ENCODE measurements around the gene CLDN4. TPM values are rescaled to one million over a fixed set of nuclear protein-coding genes. Genes with fewer than 3 reads are reported as not detected.
A peak's percentile ranks its signal among the peaks of the same experiment; 100 is the strongest.
"Not testable (repeated sequence)": the region's sequence is repeated elsewhere in the genome, so short reads cannot be mapped to it uniquely, and the experiment has no call there.

The CLDN4 gene
- total RNA-seq (under 1 TPM in 2 of 10 donors, not detected in 8; 0.14 to 0.30 TPM), polyA plus RNA-seq (under 1 TPM in 1 of 2 donors, not detected in 1; 0.03 TPM)
- long read RNA-seq, donor 1, result 0 reads
- long read RNA-seq, donor 2, result 0 reads
- long read RNA-seq, donor 3, result 0 reads

DNA sequence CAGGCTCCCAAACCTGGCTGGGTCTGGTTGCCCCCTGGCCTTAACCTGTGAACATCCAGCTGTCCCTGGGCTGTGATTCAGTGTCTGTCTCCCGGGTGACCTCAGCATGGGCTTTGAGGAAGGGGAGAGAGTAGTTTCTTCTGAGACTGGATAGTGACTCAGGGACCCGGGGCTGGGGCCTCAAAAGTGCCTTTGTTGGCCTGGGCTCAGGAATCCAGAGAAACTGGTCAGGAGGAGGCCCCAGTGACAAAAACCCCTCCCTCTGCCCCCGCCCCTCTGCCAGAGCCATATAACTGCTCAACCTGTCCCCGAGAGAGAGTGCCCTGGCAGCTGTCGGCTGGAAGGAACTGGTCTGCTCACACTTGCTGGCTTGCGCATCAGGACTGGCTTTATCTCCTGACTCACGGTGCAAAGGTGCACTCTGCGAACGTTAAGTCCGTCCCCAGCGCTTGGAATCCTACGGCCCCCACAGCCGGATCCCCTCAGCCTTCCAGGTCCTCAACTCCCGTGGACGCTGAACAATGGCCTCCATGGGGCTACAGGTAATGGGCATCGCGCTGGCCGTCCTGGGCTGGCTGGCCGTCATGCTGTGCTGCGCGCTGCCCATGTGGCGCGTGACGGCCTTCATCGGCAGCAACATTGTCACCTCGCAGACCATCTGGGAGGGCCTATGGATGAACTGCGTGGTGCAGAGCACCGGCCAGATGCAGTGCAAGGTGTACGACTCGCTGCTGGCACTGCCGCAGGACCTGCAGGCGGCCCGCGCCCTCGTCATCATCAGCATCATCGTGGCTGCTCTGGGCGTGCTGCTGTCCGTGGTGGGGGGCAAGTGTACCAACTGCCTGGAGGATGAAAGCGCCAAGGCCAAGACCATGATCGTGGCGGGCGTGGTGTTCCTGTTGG lies at the start of gene CLDN4:
TSS of gene CLDN4 (plus strand) at position 316 of the 903 bp plus-strand sequence. CDS start at position 522, 206 bp downstream.
- H3K4me3 ChIP-seq, result no peak within 1 kb of the TSS
- H3K27ac ChIP-seq, result no peak within 1 kb of the TSS

GRCh38 chr7:73786588-73786987 lies 44.2 kb upstream of the CLDN4 start:
- H3K4me1 ChIP-seq, result no peaks in the 10 kb centered on the region
- H3K27ac ChIP-seq, result no peak overlapping the region
- peaks cover 0 to 7% (median 0%) of the 10 kb centered on the region in 7 donors for H3K27me3 ChIP-seq
- WGBS, 2 donors, result 83% methylated on average over 1 of the region's 1 CpG
- no peak for TF ChIP-seq CTCF (IDR thresholded peaks at IDR 0.05)
- H3K9me3 ChIP-seq, result peaks cover 0 to 21% (median 0%) of the 10 kb centered on the region in 11 donors
- intact Hi-C loops (cut with DNase I), result no loop called here
- H3K36me3 ChIP-seq, result no peaks in the 10 kb centered on the region
- no peak overlapping the region for H3K4me3 ChIP-seq
- DNase-seq (no peak), ATAC-seq (no peak)

More for the DNA sequence above, at the start of gene CLDN4:
- ATAC-seq (peak in 1 of 8 donors; percentile 19), DNase-seq (no peak)
- no peak for TF ChIP-seq CTCF (IDR thresholded peaks at IDR 0.05)
- WGBS, 2 donors, result 71 to 73% methylated on average over 42 of the region's 42 CpGs
- H3K9me3 ChIP-seq, result no peaks in the 10 kb centered on the region
- peaks cover 0 to 20% (median 7%) of the 10 kb centered on the region in 7 donors for H3K27me3 ChIP-seq
- intact Hi-C loops (cut with DNase I), result no loop called here
- no peaks in the 10 kb centered on the region for H3K36me3 ChIP-seq
- H3K4me1 ChIP-seq, result peaks cover 0 to 44% (median 4%) of the 10 kb centered on the region in 9 donors

GRCh38 chr7:73787786-73788048 lies 43.1 kb upstream of the CLDN4 start:
- H3K4me3 ChIP-seq; DNase-seq; H3K4me1 ChIP-seq; H3K36me3 ChIP-seq; intact Hi-C loops (cut with DNase I); H3K27me3 ChIP-seq; ATAC-seq; H3K27ac ChIP-seq: not testable (repeated sequence)
- 84 to 90% methylated on average over 1 of the region's 1 CpG for WGBS, 2 donors
- H3K9me3 ChIP-seq, result peaks cover 0 to 14% (median 0%) of the 10 kb centered on the region in 11 donors

DNA sequence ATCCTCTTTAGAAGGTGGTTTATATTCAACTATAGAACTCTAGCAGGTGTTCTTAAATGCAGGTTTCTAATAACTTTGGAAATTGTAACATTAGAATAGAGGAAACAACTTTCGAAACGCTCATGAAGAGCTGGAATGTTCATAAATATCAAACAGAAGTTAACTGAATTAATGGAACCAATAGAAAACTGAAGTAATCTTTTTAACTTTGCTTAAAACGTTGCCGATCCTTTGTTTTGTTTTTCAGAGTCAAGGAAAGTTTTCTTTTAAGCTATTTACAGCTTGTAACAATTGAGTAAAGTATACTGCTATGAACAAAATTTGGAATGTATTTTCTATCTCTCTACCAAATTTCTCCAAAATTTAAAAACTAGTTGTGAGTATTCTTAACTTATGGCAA lies 41.7 kb upstream of the CLDN4 start:
- DNase-seq, result no peak
- 88 to 91% methylated on average over 4 of the region's 4 CpGs for WGBS, 2 donors
- no peak for ATAC-seq
- no peak overlapping the region for H3K27ac ChIP-seq
- H3K4me3 ChIP-seq, result no peak overlapping the region
- H3K4me1 ChIP-seq, result no peaks in the 10 kb centered on the region
- no peak for TF ChIP-seq CTCF (IDR thresholded peaks at IDR 0.05)
- peaks cover 0 to 14% (median 0%) of the 10 kb centered on the region in 11 donors for H3K9me3 ChIP-seq
- H3K36me3 ChIP-seq, result no peaks in the 10 kb centered on the region
- intact Hi-C loops (cut with DNase I), result no loop called here
- peaks cover 0 to 7% (median 0%) of the 10 kb centered on the region in 7 donors for H3K27me3 ChIP-seq

DNA sequence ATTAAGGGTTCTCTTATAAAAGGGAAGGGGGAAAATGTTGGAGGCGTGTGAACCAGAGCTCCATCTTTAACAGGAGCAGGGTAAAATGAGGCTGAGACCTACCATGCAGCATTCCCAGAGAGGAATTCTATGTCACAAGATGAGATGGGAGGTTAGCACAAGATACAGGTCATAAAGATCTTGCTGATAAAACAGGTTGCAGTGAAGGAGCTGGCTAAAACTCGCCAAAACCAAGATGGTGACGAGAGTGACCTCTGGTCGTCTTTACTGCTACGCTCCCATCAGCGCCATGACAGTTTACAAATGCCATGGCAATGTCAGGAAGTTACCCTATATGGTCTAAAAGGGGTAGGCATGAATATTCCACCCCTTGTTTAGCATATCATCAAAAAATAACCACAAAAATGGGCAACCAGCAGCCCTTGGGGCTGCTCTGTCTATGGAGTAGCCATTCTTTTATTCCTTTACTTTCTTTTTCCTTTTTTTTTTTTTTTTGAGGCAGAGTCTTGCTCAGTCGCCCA lies 39.6 kb upstream of the CLDN4 start:
- not testable (repeated sequence) for H3K36me3 ChIP-seq, ATAC-seq, DNase-seq, H3K4me3 ChIP-seq, H3K27ac ChIP-seq, H3K4me1 ChIP-seq
- 88 to 95% methylated on average over 7 of the region's 7 CpGs for WGBS, 2 donors
- peaks cover 0 to 22% (median 0%) of the 10 kb centered on the region in 7 donors for H3K27me3 ChIP-seq
- intact Hi-C loops (cut with DNase I), result loop anchor here in 1 of 10 donors (10.0 kb wide), 1 partner anchor 64 kb away; no protein-coding TSS in a partner anchor
- H3K9me3 ChIP-seq, result peaks cover 0 to 14% (median 0%) of the 10 kb centered on the region in 11 donors

GRCh38 chr7:73795188-73795587 lies 35.6 kb upstream of the CLDN4 start:
- not testable (repeated sequence) for H3K9me3 ChIP-seq, ATAC-seq, H3K36me3 ChIP-seq, H3K4me3 ChIP-seq, DNase-seq, H3K4me1 ChIP-seq, H3K27ac ChIP-seq
- intact Hi-C loops (cut with DNase I), result loop anchor here in 2 of 10 donors (5.0 to 10.0 kb wide), 2 partner anchors 60 to 313 kb away; no protein-coding TSS in a partner anchor
- peaks cover 0 to 22% (median 0%) of the 10 kb centered on the region in 7 donors for H3K27me3 ChIP-seq

GRCh38 chr7:73796656-73797055 lies 34.1 kb upstream of the CLDN4 start:
- intact Hi-C loops (cut with DNase I), result loop anchor here in 2 of 10 donors (5.0 to 10.0 kb wide), 2 partner anchors 58 to 314 kb away; no protein-coding TSS in a partner anchor
- not testable (repeated sequence) for H3K27ac ChIP-seq, H3K36me3 ChIP-seq, H3K4me1 ChIP-seq, ATAC-seq, H3K9me3 ChIP-seq, DNase-seq, H3K4me3 ChIP-seq
- WGBS, 2 donors, result 77 to 81% methylated on average over 3 of the region's 6 CpGs
- peaks cover 0 to 22% (median 0%) of the 10 kb centered on the region in 7 donors for H3K27me3 ChIP-seq

DNA sequence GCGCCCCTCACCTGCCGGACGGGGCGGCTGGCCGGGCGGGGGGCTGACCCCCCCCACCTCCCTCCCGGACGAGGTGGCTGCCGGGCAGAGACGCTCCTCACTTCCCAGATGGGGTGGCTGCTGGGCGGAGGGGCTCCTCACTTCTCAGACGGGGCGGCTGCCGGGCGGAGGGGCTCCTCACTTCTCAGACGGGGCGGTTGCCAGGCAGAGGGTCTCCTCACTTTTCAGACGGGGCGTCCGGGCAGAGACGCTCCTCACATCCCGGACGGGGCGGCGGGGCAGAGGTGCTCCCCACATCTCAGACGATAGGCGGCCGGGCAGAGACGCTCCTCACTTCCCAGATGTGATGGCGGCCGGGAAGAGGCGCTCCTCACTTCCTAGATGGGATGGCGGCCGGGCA lies 33.6 kb upstream of the CLDN4 start:
- H3K4me1 ChIP-seq, ATAC-seq, H3K4me3 ChIP-seq, H3K27ac ChIP-seq, DNase-seq, H3K9me3 ChIP-seq, H3K36me3 ChIP-seq: not testable (repeated sequence)
- peaks cover 0 to 22% (median 0%) of the 10 kb centered on the region in 7 donors for H3K27me3 ChIP-seq
- 93 to 96% methylated on average over 19 to 27 of the region's 34 CpGs for WGBS, 2 donors
- intact Hi-C loops (cut with DNase I), result loop anchor here in 2 of 10 donors (5.0 to 10.0 kb wide), 2 partner anchors 58 to 315 kb away; no protein-coding TSS in a partner anchor

All from heart right ventricle (tissue), 16 donors.